Measurements from ENCODE around the gene LCA5L.
"Not testable (repeated sequence)": the region's sequence is repeated elsewhere in the genome, so short reads cannot be mapped to it uniquely, and the experiment has no call there.

LCA5L gene

DNA sequence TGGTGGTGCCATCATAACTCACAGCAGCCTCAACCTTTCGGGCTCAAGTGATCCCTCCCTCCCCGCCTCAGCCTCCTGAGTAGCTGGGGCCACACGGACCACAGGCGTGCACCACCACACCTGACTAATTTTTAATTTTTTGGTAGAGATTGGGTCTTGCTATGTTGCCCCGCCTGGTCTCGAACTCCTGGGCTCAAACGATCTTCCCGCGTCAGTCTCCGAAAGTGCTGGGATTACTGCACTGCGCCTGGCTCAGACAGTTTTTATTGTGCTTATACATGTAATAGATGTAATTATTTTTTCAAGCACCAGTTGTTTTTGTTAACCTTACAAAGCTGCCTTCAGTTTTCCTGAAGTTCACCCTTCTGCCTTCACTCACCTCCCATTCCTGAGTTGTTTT lies 58.7 kb downstream of the LCA5L start:
- DNase-seq, result no peak

DNA sequence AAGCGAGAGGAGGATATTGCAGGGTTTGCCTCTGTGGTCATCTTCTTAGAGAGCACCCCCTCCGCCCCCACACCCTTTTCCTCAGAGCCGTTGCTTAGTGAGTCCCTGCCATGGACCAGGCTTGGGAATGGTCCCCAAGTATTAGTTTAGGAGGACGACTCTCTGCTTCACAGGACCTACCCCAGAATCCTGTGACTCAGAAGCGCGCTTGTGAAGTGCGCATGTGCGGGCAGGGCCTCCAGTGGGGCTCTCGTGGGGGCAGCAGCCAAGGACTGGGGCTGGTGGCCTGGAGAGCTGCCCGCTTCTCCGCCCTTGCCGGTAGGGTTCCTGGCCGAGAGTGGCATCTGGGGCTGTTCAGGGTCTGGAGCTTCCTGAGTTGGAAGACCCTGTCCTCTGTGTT lies 59.4 kb downstream of the LCA5L start:
- no peak for DNase-seq

DNA sequence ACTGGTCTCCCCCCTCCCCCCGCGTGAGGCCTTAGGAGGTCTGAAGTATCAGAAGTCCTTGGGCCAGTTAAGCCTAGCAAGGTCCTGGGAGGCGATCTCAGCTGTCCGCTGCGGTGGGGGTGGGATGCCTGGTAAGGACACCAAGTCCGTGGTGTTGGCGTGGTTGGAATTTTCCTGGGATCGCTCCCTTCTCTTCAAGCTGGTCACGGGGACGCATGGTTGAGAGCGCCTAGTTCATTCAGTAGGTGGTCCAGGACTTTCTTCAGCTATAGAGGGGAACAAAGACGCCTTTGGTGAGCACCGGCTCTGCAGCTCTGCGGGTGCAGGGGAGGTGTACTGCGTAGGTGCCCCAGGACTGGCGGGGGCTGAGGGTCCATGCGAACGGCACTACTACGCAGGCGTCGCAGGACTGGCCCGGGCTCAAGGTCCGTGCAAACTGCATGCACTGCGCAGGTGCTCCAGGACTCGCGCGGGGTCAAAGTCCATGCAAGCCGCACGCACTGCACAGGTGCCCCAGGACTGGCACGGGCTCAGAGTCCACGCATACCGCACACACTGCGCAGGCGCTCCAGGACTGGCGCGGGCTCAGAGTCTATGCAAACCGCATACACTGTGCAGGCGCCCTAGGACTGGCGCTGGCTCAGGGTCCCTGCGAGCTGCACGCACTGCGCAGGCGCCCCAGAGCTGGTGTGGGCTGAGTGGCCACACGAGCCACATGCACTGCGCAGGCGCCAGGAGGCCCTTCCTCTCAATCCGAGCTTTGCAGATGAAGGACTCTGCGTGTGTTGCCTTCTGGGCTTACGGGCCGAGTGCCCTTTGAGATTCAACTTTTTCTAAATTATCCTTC lies 60.1 kb downstream of the LCA5L start:
- DNase-seq, result peak; percentile 57

DNA sequence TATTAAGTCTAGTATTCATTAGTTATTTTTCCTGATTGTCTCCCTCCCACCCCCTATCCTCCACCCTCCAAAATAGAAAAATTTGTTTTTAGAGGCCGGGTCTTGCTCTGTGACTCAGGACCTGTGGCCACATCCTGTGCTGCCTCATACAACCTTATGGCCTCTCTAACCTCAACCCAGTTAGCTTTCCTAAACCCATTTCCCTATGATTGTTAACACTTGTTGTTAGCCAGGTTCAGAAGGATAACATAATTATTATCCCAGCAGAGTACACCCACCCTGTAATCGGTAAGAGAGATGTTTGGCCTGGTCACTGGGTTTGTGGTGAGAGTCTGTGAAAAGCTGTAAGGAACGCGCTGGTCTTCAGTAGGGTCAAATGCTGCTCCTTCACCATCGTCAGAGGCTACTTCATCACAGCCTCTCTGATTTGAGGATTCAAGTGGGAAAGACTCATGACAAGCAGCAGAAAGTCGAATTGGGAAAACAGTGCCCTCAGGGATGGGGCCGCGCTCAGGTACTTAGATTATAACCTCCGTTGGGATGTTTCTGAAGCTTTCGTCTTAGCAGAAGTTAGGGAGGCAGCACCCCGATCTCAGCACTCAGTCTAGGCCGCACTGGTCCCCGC lies 60.8 kb downstream of the LCA5L start:
- peak; percentile 42 for DNase-seq

DNA sequence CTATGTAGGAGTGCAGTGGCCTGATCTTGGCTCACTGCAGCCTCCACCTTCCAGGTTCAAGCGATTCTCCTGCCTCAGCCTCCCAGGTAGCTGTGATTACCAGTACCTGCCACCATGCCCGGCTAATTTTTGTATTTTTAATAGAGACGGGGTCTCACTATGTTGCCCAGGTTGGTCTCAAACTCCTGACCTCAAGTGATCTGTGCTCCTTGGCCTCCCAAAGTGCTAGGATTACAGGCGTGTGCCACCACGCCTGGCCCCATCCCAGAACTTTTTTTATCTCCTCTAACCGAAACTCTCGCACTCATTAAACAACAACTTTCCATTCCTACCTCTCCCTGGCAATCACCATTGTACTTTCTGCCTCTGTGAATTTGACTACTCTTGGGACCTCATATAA lies 63.5 kb downstream of the LCA5L start:
- DNase-seq, result not testable (repeated sequence)

DNA sequence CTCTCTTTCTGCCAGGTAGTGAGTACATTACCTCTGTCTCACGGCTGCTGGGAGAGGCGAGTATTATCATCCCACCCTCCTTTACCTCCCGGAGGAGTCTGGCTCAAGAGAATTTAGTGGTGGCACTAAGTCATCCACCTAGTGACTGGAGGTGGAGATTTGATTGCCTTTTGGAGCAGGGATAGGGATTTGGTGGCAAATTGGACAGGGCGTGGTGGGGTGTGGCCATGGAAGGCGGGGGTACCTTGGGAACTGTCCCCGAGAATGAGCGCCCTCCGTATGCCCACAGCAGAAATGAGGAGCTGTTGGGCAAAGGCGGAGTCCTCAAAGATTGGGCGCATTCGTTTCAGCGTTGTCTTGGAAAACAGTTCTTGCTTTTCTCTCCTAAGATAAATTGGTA lies 64.6 kb downstream of the LCA5L start:
- no peak for DNase-seq

DNA sequence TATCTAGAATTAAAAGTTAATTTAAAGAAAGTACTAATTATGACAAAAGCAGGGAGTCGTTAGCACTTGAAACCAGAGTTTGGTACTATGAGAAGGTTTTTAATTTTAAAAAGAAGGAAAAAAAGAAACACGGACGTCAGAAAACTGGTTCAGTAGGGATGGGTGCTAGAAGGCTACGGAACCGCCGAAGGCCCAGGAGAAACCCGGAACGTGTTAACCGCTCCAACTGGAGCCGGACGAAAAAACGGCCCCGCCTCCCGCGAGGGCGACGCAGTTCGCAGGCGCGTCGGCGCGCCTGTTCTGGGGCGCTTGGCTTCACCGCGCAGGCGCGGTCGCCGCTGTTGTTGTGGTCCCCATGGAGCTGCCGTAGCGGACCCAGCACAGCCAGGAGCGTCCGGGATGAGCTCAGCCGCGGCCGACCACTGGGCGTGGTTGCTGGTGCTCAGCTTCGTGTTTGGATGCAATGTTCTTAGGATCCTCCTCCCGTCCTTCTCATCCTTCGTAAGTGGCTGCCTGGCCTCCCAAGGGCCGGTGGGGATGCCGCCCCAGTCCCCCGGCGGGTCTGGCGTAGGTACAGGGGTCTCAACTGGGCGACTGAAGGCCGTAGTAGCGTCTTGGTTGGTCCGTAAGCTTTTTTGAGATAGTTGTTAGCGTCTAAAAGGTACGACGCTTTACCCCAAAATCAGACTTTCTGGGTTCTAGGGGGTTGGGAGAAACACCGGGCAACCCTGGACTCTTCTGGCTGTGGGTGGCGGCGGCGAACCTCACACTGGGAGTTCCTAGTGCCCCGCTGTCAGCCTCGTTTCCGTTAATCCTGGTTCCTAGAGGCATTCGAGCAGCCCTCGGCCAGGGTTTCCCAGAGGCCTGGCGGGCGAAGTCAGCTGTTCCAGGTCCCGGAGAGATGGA lies 65.3 kb downstream of the LCA5L start:
- DNase-seq, result peak; percentile 96

DNA sequence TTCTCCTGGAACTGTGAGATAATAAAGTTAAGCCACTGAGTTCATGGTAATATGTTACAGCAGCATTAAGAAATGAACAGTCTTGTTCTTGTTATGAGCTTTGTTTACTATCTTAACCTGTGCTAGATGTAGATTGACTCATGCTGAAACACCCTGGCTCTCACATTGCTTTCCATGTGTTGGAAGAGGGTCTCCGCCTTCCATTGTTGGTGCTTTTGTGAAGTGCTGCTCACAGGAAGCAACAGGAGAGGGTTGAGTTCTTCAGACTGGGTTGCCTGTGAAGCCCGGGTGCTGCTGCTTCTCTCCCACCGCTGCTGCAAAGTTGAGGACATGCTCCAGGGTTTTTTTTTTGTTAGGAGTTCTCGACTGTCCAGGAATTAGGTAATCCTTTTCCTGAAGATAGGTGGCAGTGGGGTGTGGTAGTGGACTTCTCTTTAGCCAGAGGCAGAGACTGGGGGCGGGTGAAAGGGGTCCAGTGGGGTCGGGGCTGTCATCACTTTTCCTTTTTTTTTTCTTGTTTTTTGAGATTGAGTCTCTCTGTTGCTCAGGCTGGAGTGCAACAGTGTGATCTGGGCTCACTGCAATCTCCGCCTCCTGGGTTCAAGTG lies 68.0 kb downstream of the LCA5L start:
- DNase-seq, result peak; percentile 54

DNA sequence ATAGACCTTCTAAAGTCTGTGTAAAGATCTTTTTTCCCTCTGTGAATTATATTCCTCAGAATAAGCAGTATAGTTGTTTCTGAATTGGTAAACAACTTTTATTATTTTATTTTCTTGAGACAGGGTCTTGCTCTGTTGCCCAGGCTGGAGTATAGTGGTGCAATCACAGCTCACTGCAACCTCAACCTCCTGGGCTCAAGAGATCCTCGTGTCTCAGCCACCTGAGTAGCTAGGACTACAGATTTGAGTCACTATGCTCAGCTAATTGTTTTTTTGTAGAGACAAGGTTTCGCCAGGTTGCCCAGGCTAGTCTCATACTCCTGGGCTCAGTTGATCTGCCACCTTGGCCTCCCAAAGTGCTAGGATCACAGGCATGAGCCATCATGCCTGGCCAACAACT lies 70.1 kb downstream of the LCA5L start:
- peak; percentile 40 for DNase-seq

DNA sequence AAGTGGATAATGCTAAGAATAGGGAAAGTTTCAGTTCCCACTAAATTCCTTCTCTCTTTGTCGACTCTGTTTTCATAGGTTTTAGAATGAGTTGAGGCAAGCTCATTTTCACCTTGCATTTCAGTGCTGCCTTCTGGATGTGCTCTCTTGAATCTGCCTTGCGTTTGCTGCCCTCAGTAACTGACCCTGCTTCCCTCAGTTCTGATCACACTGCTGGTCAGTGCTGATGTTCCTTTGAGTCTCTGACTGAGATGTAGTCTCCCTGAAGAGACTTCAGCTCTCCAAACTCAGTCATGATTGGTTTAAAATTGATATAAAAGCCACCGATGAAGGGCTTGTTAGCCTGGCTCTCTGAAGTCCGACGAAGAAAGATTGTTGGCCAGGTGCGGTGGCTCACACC lies 71.5 kb downstream of the LCA5L start:
- no peak for DNase-seq

DNA sequence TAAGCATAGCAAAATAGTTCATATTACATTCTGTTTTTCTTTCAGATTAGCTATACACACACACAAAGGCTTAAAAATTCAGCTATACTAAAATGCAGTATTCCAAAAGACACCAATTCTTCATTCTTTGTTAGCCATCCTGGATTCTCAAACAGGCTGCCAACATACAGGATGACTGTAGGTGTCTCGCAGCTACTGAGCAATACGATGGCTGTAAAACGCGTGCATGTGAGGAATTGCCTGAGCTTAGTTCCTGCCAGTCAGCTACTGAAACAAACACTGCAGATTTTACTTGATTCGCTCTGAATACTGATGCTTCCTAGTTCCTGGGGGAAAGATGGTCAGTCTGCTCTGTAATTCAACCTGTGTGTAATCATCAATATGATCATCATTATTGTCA lies 71.9 kb downstream of the LCA5L start:
- DNase-seq, result no peak

DNA sequence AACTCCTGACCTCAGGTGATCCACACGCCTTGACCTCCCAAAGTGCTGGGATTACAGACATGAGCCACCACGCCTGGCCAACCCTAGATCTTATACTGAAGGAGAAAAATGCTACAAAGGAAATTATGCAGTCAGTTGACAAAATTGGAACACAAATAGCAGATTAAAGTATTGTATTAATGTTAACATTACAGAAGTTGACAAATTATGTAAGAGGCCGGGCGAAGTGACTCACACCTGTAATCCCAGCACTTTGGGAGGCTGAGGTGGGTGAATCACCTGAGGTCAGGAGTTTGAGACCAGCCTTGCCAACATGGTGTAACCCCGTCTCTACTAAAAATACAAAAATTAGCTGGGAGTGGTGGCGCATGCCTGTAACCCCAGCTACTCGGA lies 75.7 kb downstream of the LCA5L start:
- DNase-seq, result not testable (repeated sequence)

DNA sequence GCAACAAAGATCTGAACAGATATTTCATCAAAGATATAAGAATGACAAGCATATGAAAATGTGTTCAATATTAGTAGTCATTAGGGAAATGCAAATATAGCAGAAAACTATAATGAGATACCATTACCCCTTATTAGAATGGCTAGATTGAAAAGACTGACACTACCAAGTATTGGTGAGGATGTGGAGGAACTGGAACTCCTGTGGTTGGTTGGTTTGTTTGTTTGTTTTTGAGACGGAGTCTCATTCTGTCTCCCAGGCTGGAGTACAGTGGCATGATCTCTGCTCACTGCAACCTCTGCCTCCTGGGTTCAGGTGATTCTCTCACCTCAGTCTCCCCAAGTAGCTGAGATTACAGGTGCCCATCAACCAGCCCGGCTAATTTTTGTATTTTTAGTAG lies 77.8 kb downstream of the LCA5L start:
- DNase-seq, result no peak

DNA sequence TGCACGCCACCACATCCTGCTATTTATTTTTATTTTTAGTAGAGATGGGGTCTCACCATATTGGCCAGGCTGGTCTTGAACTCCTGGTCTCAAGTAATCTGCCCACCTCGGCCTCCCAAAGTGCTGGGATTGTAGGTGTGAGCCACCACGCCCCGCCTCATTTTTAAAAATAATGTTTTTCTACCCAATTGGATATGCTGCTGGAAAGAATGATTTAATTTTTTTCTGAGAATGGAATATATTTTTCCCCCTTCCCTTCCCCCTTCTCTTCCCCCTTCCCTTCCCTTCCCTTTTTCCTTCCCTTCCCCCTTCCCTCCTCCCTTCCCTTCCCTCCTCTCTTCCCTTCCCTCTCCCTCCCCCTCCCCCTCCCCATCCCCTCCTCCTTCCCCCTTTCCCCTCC lies 79.0 kb downstream of the LCA5L start:
- DNase-seq, result no peak

DNA sequence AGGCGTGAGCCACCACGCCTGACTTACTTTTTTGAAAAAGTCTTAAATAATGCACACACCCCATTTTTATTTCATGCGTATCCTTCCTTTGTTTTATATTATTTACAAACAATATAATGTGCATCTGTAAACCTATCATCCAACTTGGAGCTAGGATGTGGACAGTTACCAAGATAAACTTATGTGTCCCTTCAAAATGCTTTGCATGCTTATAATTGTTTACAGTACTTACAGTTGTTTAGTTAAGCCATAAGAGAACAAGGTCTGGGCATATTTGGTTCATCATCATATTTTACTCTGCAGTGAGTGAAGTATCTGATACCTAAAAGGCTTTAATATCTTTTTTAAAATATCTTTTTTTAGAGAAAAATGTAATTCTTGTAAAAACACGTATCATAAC lies 80.6 kb downstream of the LCA5L start:
- DNase-seq, result no peak

DNA sequence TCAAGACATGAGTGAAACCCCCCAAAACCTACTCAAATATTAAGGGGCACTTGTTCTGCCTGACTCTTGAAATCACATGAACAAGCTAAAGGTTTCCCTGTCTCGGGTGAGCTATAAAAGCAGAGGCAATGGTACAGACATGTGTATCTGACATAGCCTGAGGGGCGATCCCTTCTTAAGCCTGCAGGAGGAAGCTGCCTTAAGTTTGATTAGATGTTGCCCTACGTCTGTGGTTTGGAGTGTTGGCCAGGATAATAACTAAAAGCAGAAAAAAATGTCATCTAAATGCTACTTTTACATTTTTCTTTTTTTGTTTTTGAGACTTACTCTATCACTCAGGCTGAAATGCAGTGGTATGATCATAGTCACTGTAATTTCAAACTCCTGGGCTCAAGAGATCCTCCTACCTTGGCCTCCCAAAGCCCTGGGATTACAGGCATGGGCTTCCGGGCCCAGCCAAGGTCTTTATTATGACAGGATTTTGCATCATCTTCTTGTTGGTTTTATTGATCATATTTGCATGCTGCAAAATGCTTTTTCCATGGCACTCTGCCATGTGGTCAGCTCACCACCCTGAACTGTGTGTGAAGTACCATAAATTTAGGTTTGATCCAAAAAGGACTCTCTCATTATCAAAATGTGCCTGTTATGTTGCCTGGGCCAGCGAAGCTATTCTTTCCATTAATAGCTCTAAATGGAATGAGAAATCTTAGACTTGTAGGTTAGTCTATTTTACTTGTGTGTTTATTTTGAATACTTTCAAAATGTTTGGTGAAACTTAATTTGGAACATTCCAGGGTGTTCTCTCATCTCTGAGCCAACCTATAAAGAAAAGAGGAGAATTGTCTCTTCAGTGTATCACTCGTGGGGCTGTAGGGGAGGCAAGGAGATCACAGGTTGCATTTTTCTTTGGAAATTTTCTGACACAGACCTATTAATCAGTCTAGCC lies 81.7 kb downstream of the LCA5L start:
- no peak for DNase-seq

DNA sequence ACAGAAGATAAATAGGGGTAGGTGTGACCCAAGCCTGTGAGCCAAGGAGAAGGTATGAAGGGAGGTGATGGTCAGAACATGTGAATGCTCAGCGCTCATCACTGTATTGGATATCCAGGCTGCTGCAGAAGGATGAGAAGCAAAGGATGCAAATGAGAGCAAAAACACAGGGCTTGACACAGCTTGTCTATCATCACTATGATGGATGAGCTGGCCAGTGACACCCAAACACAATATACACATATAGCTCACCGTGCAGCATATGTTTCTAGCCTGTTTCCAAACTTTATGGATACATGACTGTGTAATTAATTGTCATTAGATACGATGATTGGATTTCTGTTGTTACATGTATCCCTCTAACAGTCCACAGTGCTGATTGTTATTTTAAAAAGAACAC lies 82.8 kb downstream of the LCA5L start:
- no peak for DNase-seq

DNA sequence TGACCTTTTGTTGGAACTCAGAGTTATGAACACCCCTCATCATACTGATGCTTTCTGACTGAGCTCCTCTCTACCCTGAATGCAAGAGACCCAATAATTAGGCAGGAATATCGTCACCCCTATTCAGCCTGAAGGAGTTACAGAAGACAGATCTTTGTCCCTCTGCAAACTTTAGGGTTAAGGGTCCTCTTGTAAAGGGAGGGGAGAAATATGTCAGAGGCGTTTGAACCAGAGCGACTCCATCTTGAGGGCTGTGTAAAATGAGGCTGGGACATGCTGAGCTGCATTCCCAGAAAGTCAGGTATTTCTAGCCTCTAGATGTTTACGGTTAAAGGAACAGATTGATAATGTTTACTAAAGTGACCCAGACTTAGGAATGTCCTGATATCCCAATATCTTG lies 86.2 kb downstream of the LCA5L start:
- no peak for DNase-seq

Measured in activated CD4-positive, alpha-beta T cell treated with anti-CD3 and anti-CD28 coated beads, Interleukin-2, amount 50 U/mL, for 16 hours (primary cell).